EL (cell line): ENCODE measurements around the gene BCAS1.
"Not testable (repeated sequence)": the region's sequence is repeated elsewhere in the genome, so short reads cannot be mapped to it uniquely, and the experiment has no call there.

Source experiments
- DNase-seq: peaks from one replicate; pipeline ENCODE4 v3.0.0-alpha.2; 2016

BCAS1 gene

DNA sequence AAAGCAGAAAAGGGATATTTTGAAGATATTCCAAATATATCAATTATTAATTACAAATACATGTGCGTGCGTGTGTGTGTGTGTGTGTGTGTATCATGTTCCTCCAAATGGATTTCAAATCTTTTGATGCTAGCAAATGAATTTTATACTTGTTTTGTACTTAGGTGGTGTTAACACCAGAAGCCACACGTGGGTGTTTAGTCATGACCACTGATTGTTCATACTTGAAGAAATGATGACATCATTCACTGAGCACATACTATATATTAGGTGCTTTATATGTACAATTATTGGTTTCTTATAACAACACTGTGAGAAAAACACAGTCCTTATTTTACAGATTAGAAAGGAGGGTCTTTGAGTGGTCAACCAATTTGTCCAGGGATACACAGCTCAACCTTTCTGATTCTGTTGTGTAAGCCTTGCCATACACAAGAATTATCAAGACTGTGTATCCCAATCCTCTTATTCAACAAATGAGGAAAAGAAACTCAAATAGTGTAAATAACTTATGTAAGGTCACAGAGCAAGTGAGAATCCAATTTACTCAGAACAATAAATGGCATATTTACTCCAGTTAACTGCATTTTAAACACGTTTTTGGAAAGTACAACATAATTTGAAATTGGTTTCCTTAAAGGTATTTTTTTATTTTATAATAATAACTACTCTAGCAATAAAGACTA lies 88.5 kb downstream of the BCAS1 start:
- no peak for DNase-seq

DNA sequence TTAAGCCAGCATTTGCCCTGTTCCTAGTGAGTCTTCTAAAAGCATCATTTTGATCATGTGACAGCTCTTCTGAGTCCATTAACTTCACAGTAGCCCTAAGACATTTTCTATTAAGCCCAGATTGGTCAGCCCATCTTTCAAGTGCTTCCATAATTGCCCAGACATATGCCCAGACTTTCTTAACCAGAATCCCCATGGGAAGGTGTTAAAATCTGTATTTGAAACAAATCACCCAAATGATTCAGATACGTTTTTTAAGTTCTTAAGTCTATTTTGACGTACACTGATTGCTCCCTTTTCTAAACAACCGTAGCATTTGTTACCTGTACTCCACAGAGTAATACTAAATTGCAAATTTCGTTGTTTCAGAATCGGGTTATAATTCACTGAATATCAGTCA lies 89.3 kb downstream of the BCAS1 start:
- DNase-seq = no peak

DNA sequence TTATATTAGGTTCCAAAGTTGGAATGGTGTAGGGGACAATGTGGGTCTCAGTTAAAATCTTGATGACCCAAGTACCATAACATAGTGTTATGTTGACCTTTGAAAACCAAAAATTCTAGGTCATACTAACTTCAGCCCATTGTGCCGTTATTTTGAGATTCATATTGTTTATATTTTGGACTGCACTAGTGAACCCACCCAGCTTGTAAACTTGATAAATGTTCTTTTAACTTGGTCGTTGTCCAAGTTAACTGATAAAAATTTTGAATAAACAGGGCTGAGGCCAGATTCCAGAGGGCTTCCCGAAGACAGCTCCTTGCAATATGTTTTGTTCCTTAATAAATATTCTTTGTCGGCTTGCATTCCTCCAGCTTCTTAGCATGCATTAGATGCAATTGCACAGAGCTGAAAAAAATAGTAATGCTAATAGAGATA lies 90.3 kb downstream of the BCAS1 start:
- DNase-seq = no peak

DNA sequence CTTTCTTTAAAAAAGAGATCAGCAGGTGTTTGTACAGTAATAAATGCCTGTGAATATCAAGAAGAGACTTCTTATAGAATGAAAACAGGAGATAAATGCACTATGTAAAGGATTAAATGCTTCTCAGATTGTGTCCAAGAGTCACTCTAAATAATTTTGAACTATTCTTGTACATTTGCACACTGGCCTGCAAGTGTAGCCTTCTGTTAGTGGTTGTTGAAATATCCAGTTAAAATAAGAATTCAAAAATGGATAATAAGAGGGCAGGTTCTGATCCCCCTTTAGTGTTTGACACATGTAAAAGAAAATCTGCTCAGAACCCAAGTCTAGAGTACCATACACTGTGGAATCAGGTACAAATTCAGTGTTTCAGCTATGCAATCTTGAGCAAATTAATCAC lies 91.9 kb downstream of the BCAS1 start:
- DNase-seq = no peak

GRCh38 chr20:53977391-53977790 lies 93.0 kb downstream of the BCAS1 start:
- no peak for DNase-seq

DNA sequence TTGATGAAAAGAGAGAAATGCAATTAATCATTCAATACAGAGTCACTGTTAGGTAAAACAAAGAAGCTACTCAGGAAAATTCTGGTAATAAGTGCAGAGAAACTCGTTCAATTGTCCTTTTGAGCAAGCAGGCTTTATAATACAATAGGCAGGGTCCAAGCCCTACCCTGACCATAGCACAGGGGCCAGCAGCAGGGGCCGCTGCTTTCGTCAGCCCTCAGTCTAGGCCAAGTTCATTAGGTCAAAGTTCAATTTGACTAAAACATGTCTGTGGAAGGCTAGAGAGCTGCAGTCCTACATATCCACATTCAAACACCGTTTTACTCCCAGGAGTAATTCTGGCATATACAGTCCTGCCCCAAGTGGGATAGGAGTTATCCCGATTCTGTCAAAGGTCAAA lies 94.6 kb downstream of the BCAS1 start:
- no peak for DNase-seq

- DNase-seq = no peak
Observed at GRCh38 chr20:53974785-53975555, 95.4 kb downstream of the BCAS1 start.

DNA sequence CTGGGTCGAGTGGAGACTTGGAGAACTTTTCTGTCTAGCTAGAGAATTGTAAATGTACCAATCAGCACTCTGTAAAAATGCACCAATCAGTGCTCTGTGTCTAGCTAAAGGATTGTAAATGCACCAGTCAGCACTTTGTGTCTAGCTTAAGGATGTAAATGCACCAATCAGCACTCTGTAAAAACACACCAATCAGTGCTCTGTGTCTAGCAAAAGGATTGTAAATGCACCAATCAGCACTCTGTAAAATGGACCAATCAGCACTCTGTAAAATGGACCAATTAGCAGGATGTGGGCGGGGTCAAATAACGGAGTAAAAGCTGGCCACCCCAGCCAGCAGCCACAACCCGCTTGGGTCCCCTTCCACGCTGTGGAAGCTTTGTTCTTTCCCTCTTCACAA lies 96.5 kb downstream of the BCAS1 start:
- not testable (repeated sequence) for DNase-seq

- DNase-seq = no peak
Observed at GRCh38 chr20:53972179-53972578, 98.2 kb downstream of the BCAS1 start.

DNA sequence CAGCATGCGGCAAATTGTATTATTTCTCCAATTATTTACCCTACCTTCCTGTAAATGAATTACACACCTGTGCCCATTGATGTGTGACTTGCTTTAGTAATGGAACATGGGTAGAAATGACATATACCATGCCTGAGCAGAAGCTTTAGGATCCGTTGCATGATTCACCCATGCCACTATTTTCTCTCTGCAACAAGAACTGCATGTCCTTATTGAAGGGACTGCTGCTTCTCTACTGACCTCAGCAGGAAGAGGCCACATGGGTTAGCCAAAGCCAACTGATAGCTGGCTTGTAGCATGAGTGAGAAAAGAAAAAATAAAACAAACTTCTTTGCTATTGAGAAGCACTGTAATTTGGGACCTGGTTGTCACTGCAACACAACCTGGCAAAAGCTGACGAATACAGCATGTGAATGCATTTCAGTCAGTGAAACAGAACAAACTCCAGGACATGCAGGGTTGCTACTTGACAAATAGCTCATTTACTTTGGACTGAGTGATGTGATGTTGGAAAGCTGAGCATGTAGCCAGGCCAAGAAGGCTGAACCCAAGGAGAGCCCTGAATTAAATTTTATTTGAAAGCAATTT lies 99.2 kb downstream of the BCAS1 start:
- DNase-seq = no peak

GRCh38 chr20:53970232-53970631 lies 100.2 kb downstream of the BCAS1 start:
- DNase-seq = no peak

- no peak for DNase-seq
Observed at GRCh38 chr20:53967527-53967926, 102.9 kb downstream of the BCAS1 start.

- DNase-seq = no peak
Observed at GRCh38 chr20:53966774-53967398, 103.5 kb downstream of the BCAS1 start.

- no peak for DNase-seq
Observed at GRCh38 chr20:53964501-53965253, 105.7 kb downstream of the BCAS1 start.

DNA sequence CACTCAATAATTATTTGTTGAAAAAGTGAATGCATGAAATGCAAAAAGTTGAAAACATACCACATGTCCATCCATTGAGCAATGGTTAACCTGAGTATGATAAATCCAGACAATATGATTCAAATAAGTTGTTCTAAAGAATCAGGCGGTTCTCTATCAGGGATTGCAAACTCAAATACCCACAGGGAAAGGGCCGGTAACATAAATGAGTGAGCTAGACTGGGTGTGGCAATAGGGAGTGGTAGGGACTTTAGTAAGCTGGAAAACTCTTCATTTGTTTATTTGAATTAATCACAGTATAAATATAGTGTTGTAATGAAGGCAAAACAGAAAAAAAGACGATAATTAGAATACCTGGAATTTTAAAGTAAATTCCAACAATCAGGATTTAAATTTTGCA lies 106.3 kb downstream of the BCAS1 start:
- no peak for DNase-seq

GRCh38 chr20:53963635-53964034 lies 106.8 kb downstream of the BCAS1 start:
- DNase-seq = no peak

DNA sequence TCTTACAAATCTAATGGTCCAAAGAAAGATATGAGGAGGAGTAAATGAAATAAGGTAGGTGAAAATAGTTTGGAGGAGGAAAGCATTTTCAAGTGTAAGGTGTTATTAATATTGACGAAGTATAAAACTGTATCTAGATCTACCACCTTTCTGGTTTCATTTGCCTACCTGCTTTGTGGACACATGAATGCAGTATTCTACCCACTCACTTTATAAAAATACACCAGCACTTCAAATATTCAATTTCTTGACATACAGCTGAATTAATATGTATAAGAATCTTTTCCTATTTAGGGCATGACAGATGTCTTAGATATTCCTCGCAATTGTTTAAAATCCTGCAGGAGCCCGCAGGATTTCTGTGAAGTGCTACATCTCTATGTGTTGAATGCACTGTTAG lies 108.0 kb downstream of the BCAS1 start:
- DNase-seq = no peak

GRCh38 chr20:53961527-53961926 lies 108.9 kb downstream of the BCAS1 start:
- no peak for DNase-seq

- no peak for DNase-seq
Observed at GRCh38 chr20:53960579-53961272, 109.7 kb downstream of the BCAS1 start.

- no peak for DNase-seq
Observed at GRCh38 chr20:53959911-53960578, 110.3 kb downstream of the BCAS1 start.

DNA sequence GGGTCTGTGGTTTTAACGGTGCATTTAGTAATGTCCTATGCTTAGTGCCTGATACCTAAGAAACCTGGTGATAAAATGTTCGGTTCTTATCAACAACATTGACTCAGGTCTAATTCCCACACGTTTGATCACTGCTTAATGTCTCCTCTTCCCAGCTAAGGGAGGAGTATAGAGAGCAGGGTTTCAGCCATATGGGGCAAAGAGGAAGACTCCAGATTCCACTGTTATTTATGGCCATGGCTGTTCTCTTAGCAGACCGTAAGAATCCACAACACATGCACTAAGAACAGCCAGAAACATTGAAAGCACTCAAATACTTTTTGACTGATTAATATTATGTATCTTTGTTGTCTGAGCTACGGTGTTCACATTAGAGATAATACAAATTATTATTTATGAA lies 112.1 kb downstream of the BCAS1 start:
- no peak for DNase-seq
